ENCODE data around the gene SYT9.

- TF ChIP-seq CTCF (IDR thresholded peaks at IDR 0.05; ENCODE audit: extremely low read depth in 1 of 2, insufficient read depth in 1 of 2, low read depth in 1 of 2, low read length in 2 of 2), result no peak
- TF ChIP-seq POLR2A (IDR thresholded peaks at IDR 0.05; ENCODE audit: low read depth, low read length), result no peak
- no peak for TF ChIP-seq POLR2AphosphoS5 (IDR thresholded peaks at IDR 0.05; ENCODE audit: insufficient read depth, low read depth, low read length)
- no peak for TF ChIP-seq GATA2 (IDR thresholded peaks at IDR 0.05; ENCODE audit: insufficient read depth, insufficient read length, low read depth, low read length)
- TF ChIP-seq EZH2 (IDR thresholded peaks at IDR 0.05; ENCODE audit: borderline replicate concordance, low read depth, low read length, severe bottlenecking), result no peak
- TF ChIP-seq JUN (IDR thresholded peaks at IDR 0.05; ENCODE audit: borderline replicate concordance, insufficient read depth, insufficient read length, low read depth), result no peak
Measured at GRCh38 chr11:7473717-7474116, 222.0 kb downstream of the SYT9 start.

Measured in endothelial cell of umbilical vein (primary cell).